Parathyroid adenoma (tissue), 2 donors: Measurements from ENCODE around the gene AKAP9.
"Not testable (repeated sequence)": the region's sequence is repeated elsewhere in the genome, so short reads cannot be mapped to it uniquely, and the experiment has no call there.

Source experiments
- H2AFZ ChIP-seq: fragments of 300-600 bp; sonication (generic); one replicate; pipeline ENCODE4 v1.7.0; 2017; ENCODE audit warnings: antibody characterized with exemption, mild to moderate bottlenecking
- H3K27ac ChIP-seq: fragments of 300-600 bp; sonication (generic); one replicate; pipeline ENCODE4 v1.7.0; 2017
- H3K27me3 ChIP-seq: fragments of 300-600 bp; sonication (generic); one replicate; pipeline ENCODE4 v1.7.0; 2017; ENCODE audit warnings: low read length; ENCODE audit not compliant: control insufficient read depth, insufficient read depth
- H3K36me3 ChIP-seq: fragments of 300-600 bp; sonication (generic); one replicate; pipeline ENCODE4 v1.7.0; 2017; ENCODE audit warnings: low read length; ENCODE audit not compliant: control insufficient read depth, insufficient read depth
- H3K4me1 ChIP-seq: fragments of 300-600 bp; sonication (generic); one replicate; pipeline ENCODE4 v1.7.0; 2017; ENCODE audit warnings: control low read depth
- H3K4me2 ChIP-seq: fragments of 300-600 bp; sonication (generic); one replicate; pipeline ENCODE4 v1.7.0; 2017; ENCODE audit warnings: low read length
- H3K4me3 ChIP-seq: fragments of 300-600 bp; sonication (generic); one replicate; pipeline ENCODE4 v1.7.0; 2017; ENCODE audit warnings: low read depth, low read length
- H3K79me2 ChIP-seq: fragments of 300-600 bp; sonication (generic); one replicate; pipeline ENCODE4 v1.7.0; 2017; ENCODE audit warnings: control low read depth
- H3K9ac ChIP-seq: fragments of 300-600 bp; sonication (generic); one replicate; pipeline ENCODE4 v1.7.0; 2017; ENCODE audit warnings: mild to moderate bottlenecking
- H3K9me3 ChIP-seq: fragments of 300-600 bp; sonication (generic); one replicate; pipeline ENCODE4 v1.7.0; 2017; ENCODE audit warnings: low read length; ENCODE audit not compliant: control insufficient read depth
- TF ChIP-seq, protein P1 (sequence below): fragments of 300-600 bp; sonication (generic); IDR thresholded peaks from one replicate; pipeline ENCODE4 v1.7.0; 2017; ENCODE audit warnings: antibody characterized with exemption, mild to moderate bottlenecking
- donor health status: primary hyperparathyroidism.

AKAP9 gene

DNA sequence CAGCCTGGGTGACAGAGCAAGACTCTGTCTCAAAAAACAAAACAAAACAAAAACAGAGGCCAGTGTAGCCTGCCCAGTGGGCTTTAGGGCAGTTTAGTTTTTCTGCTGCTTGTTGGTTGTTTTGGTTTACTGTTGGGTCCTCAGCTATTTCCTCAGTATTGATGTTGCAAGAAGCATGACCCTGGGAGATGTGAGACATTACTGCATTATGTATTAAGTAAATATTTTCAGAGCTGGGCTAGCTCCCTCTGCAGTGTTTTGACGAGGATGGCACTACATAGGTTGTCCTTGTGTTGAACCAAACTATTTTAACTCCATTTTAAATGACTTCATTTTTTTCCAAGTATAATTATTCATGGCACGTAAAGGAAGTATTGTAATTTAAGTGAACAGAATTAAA lies 4.8 kb downstream of the AKAP9 start:
- no peak overlapping the region for H3K27ac ChIP-seq

GRCh38 chr7:91946549-91946948 lies 5.9 kb downstream of the AKAP9 start:
- no peaks in the 10 kb centered on the region for H3K27me3 ChIP-seq
- no peak overlapping the region for H3K4me3 ChIP-seq
- H3K27ac ChIP-seq = no peak overlapping the region
- H3K9ac ChIP-seq = no peak overlapping the region
- no peak overlapping the region for H2AFZ ChIP-seq
- H3K36me3 ChIP-seq = no peaks in the 10 kb centered on the region
- H3K79me2 ChIP-seq = peaks cover 52% of the 10 kb centered on the region
- H3K4me1 ChIP-seq = no peaks in the 10 kb centered on the region
- H3K9me3 ChIP-seq = no peaks in the 10 kb centered on the region
- no peak overlapping the region for H3K4me2 ChIP-seq
- TF ChIP-seq, protein P1, sequence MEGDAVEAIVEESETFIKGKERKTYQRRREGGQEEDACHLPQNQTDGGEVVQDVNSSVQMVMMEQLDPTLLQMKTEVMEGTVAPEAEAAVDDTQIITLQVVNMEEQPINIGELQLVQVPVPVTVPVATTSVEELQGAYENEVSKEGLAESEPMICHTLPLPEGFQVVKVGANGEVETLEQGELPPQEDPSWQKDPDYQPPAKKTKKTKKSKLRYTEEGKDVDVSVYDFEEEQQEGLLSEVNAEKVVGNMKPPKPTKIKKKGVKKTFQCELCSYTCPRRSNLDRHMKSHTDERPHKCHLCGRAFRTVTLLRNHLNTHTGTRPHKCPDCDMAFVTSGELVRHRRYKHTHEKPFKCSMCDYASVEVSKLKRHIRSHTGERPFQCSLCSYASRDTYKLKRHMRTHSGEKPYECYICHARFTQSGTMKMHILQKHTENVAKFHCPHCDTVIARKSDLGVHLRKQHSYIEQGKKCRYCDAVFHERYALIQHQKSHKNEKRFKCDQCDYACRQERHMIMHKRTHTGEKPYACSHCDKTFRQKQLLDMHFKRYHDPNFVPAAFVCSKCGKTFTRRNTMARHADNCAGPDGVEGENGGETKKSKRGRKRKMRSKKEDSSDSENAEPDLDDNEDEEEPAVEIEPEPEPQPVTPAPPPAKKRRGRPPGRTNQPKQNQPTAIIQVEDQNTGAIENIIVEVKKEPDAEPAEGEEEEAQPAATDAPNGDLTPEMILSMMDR = no peak

More for the DNA sequence above, 4.8 kb downstream of the AKAP9 start:
- no peak overlapping the region for H3K4me3 ChIP-seq
- no peaks in the 10 kb centered on the region for H3K27me3 ChIP-seq
- TF ChIP-seq, protein P1 = no peak
- H3K9ac ChIP-seq = no peak overlapping the region
- H3K4me1 ChIP-seq = no peaks in the 10 kb centered on the region
- H3K36me3 ChIP-seq = no peaks in the 10 kb centered on the region
- H2AFZ ChIP-seq = no peak overlapping the region
- H3K4me2 ChIP-seq = no peak overlapping the region
- no peaks in the 10 kb centered on the region for H3K9me3 ChIP-seq
- peaks cover 49% of the 10 kb centered on the region for H3K79me2 ChIP-seq

DNA sequence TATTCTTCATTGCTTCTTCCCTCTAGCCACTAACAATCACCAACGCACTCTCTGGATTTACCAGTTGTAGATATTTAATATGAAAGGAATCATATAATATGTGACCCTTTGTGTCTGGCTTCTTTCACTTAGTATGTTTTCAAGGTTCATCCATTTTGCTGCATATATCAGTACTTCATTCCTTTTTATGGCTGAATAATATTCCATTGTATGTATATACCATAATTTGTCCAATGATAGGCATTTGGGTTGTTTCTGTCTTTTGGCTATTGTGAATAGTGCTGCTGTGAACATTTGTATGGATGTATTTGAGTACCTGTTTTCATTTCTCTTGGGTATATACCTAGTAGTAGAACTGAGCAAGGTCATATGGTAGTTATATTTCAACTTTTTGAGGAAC lies 7.3 kb downstream of the AKAP9 start:
- Histone ChIP-seq H3K9me3 (no peaks in the 10 kb centered on the region), H3K4me3 (no peak overlapping the region), H3K27me3 (no peaks in the 10 kb centered on the region), H3K9ac (no peak overlapping the region), H3K79me2 (peaks cover 57% of the 10 kb centered on the region), H3K27ac (no peak overlapping the region), H3K4me1 (peaks cover 3% of the 10 kb centered on the region), H3K4me2 (no peak overlapping the region), H2AFZ (no peak overlapping the region), H3K36me3 (no peaks in the 10 kb centered on the region)
- TF ChIP-seq, protein P1 = no peak

DNA sequence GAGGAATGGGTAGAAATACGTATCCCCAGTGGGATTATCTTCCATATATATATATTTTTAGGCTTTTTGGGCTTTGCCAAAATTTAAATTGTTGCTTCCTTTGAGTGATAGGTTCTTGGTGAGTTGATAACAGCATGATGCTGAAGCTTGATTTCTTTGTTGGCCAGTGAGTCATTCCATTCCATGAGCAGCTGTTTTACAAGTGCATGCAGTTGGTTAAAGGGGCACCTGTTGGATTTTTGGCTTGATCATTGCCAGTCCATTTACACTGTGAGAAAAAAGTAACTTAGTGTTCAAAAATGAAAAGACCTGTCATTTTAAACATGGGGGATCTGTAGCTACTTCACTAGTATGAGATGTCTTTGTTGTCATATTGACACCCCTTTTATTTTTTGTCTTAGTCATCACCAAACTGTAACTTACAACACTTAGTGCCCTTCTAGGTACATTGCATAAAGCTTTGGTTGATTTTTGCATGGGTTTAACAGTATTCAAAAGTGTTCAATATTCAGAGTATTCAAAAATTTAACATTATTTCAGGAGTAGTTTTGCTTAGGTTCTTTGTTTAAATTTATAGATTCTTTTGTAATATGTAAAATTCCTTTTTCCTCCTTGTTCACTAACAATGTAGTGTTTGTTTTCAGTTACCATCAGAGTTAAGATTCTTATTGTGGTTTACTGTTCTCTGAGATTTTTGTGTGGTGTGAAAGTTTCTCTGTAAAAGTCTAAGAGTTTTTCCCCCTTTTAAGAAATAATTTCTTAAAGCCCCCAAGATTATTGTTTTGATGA lies 8.8 kb downstream of the AKAP9 start:
- TF ChIP-seq, protein P1 = no peak
- no peak overlapping the region for H3K4me3 ChIP-seq
- peaks cover 63% of the 10 kb centered on the region for H3K79me2 ChIP-seq
- H3K4me1 ChIP-seq = peaks cover 3% of the 10 kb centered on the region
- H3K9me3 ChIP-seq = no peaks in the 10 kb centered on the region
- H3K27ac ChIP-seq = no peak overlapping the region
- H3K4me2 ChIP-seq = no peak overlapping the region
- H3K27me3 ChIP-seq = no peaks in the 10 kb centered on the region
- H3K9ac ChIP-seq = no peak overlapping the region
- no peak overlapping the region for H2AFZ ChIP-seq
- no peaks in the 10 kb centered on the region for H3K36me3 ChIP-seq

- no peak overlapping the region for H3K4me2 ChIP-seq
- H3K9ac ChIP-seq = no peak overlapping the region
- H3K79me2 ChIP-seq = peaks cover 47% of the 10 kb centered on the region
- H2AFZ ChIP-seq = no peak overlapping the region
- TF ChIP-seq, protein P1 = no peak
- H3K4me3 ChIP-seq = no peak overlapping the region
- peaks cover 3% of the 10 kb centered on the region for H3K4me1 ChIP-seq
- no peaks in the 10 kb centered on the region for H3K9me3 ChIP-seq
- H3K27me3 ChIP-seq = no peaks in the 10 kb centered on the region
- H3K36me3 ChIP-seq = no peaks in the 10 kb centered on the region
- no peak overlapping the region for H3K27ac ChIP-seq
Observed at GRCh38 chr7:91953618-91954017, 13.0 kb downstream of the AKAP9 start.

DNA sequence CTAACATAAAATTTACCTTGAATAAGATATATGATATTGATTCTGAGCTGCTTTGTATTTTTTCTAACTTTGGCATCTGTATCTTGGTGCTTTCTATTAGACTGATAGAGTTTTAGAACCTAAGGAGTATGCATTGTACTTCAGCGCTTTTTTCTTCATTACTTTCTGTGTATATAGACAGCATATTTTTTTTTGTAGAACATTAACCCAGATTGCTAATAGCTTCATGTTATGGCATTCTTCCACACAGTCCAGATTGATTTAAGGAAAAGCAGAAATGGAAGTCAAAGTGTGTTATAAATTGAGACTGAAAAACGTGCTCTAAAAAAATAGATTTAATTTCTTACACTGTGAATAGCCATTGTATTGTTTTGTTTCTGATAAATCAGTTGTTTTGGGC lies 15.8 kb downstream of the AKAP9 start:
- not testable (repeated sequence) for H3K36me3 ChIP-seq, H3K27me3 ChIP-seq, H3K9me3 ChIP-seq, H2AFZ ChIP-seq, H3K27ac ChIP-seq, H3K4me2 ChIP-seq, H3K9ac ChIP-seq, H3K4me1 ChIP-seq, H3K4me3 ChIP-seq
- H3K79me2 ChIP-seq = peaks cover 40% of the 10 kb centered on the region
